ENCODE measurements around the gene UBIAD1. TPM values are rescaled to one million over a fixed set of nuclear protein-coding genes. Genes with fewer than 3 reads are reported as not detected.

UBIAD1 gene
- total and polyA plus RNA-seq, 4 donors = 7.5 to 17.9 (median 9.5) TPM

- ATAC-seq (ENCODE audit: insufficient read depth, low FRiP score) (no peak), DNase-seq (no peak)
- TF ChIP-seq, protein P1, sequence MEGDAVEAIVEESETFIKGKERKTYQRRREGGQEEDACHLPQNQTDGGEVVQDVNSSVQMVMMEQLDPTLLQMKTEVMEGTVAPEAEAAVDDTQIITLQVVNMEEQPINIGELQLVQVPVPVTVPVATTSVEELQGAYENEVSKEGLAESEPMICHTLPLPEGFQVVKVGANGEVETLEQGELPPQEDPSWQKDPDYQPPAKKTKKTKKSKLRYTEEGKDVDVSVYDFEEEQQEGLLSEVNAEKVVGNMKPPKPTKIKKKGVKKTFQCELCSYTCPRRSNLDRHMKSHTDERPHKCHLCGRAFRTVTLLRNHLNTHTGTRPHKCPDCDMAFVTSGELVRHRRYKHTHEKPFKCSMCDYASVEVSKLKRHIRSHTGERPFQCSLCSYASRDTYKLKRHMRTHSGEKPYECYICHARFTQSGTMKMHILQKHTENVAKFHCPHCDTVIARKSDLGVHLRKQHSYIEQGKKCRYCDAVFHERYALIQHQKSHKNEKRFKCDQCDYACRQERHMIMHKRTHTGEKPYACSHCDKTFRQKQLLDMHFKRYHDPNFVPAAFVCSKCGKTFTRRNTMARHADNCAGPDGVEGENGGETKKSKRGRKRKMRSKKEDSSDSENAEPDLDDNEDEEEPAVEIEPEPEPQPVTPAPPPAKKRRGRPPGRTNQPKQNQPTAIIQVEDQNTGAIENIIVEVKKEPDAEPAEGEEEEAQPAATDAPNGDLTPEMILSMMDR (IDR thresholded peaks at IDR 0.05; ENCODE audit: control extremely low read depth, extremely low read depth) = no peak
- Histone ChIP-seq H3K4me3 (no peak overlapping the region), H3K9ac (ENCODE audit: insufficient read depth in 1 of 2, low read length in 2 of 2) (no peak overlapping the region), H3K4me1 (ENCODE audit: control insufficient read depth in 5 of 5, insufficient read depth in 5 of 5, low read length in 5 of 5) (peaks cover 0 to 5% (median 0%) of the 10 kb centered on the region in 5 donors), H3K9me3 (ENCODE audit: control insufficient read depth in 4 of 4, insufficient read depth in 3 of 4, low read length in 3 of 4) (no peaks in the 10 kb centered on the region), H3K36me3 (ENCODE audit: control insufficient read depth in 4 of 4, insufficient read depth in 4 of 4, low read length in 4 of 4) (peaks cover 0 to 27% (median 7%) of the 10 kb centered on the region in 4 donors), H3K27me3 (ENCODE audit: control insufficient read depth in 3 of 3, insufficient read depth in 3 of 3, low read length in 2 of 3) (no peaks in the 10 kb centered on the region), H3K27ac (ENCODE audit: low read depth in 1 of 2, low read length in 1 of 2) (no peak overlapping the region)
- 94% methylated on average over 5 of the region's 5 CpGs for WGBS, 2 donors
These were observed 16.1 kb downstream of the UBIAD1 start for GRCh38 chr1:11289064-11289463.

DNA sequence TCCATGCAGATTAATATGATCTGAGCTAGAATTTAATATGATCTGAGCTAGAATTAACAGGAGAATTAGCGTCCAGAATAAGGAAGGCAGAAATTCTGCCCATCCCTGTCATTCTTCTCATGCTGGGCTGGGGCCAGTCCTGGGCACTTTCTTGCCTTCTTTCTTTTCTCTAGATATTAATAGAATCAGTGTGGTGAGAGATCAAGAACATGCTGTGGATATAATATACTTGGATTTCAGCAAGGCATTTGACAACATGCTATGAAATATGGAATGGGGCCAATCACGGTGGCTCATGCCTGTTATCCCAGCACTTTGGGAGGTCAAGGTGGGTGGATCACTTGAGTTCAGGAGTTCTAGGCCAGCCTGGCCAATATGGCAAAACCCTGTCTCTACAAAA, 18.1 kb downstream of the UBIAD1 start:
- Histone ChIP-seq H3K9ac (ENCODE audit: insufficient read depth in 1 of 2, low read length in 2 of 2) (no peak overlapping the region), H3K9me3 (ENCODE audit: control insufficient read depth in 4 of 4, insufficient read depth in 3 of 4, low read length in 3 of 4) (no peaks in the 10 kb centered on the region), H3K27ac (ENCODE audit: low read depth in 1 of 2, low read length in 1 of 2) (no peak overlapping the region), H3K27me3 (ENCODE audit: control insufficient read depth in 3 of 3, insufficient read depth in 3 of 3, low read length in 2 of 3) (no peaks in the 10 kb centered on the region), H3K4me3 (no peak overlapping the region), H3K36me3 (ENCODE audit: control insufficient read depth in 4 of 4, insufficient read depth in 4 of 4, low read length in 4 of 4) (peaks cover 3 to 34% (median 11%) of the 10 kb centered on the region in 4 donors), H3K4me1 (ENCODE audit: control insufficient read depth in 5 of 5, insufficient read depth in 5 of 5, low read length in 5 of 5) (peaks cover 0 to 5% (median 0%) of the 10 kb centered on the region in 5 donors)
- DNase-seq (no peak), ATAC-seq (ENCODE audit: insufficient read depth, low FRiP score) (no peak)
- whole genome bisulfite sequencing, 2 donors = 91 to 98% methylated on average over 2 of the region's 2 CpGs
- TF ChIP-seq, protein P1 (IDR thresholded peaks at IDR 0.05; ENCODE audit: control extremely low read depth, extremely low read depth) = no peak

- no peaks in the 10 kb centered on the region for H3K9me3 ChIP-seq (ENCODE audit: control insufficient read depth in 4 of 4, insufficient read depth in 3 of 4, low read length in 3 of 4)
- H3K9ac ChIP-seq (ENCODE audit: insufficient read depth in 1 of 2, low read length in 2 of 2) = no peak overlapping the region
- H3K4me1 ChIP-seq (ENCODE audit: control insufficient read depth in 5 of 5, insufficient read depth in 5 of 5, low read length in 5 of 5) = peaks cover 0 to 5% (median 0%) of the 10 kb centered on the region in 5 donors
- peaks cover 3 to 24% (median 8%) of the 10 kb centered on the region in 4 donors for H3K36me3 ChIP-seq (ENCODE audit: control insufficient read depth in 4 of 4, insufficient read depth in 4 of 4, low read length in 4 of 4)
- no peaks in the 10 kb centered on the region for H3K27me3 ChIP-seq (ENCODE audit: control insufficient read depth in 3 of 3, insufficient read depth in 3 of 3, low read length in 2 of 3)
- DNase-seq (no peak), ATAC-seq (ENCODE audit: insufficient read depth, low FRiP score) (no peak)
- WGBS, 2 donors = 85 to 93% methylated on average over 6 of the region's 6 CpGs
- TF ChIP-seq, protein P1 (IDR thresholded peaks at IDR 0.05; ENCODE audit: control extremely low read depth, extremely low read depth) = no peak
- H3K4me3 ChIP-seq = no peak overlapping the region
- no peak overlapping the region for H3K27ac ChIP-seq (ENCODE audit: low read depth in 1 of 2, low read length in 1 of 2)
These were observed 20.9 kb downstream of the UBIAD1 start for GRCh38 chr1:11293856-11294255.

DNA sequence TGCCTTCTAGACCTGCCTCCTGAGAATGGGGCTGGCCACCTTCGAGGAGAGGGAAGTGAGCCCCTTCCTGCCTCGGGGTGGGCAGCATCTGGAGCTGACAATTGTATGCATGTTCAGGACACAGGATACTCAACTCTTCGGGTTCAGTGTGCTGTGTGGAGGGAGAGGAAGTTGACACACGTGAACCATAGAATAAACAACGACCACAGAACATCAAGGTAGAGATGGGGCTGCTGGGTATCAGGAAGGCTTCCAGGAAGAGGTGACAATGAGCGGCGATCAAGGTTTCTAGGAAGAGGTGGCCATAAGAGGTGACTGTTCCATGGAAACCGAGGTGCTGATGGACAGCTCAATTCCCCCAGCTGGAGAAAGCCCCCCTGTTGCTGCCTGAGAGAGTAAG, 22.0 kb downstream of the UBIAD1 start:
- Histone ChIP-seq H3K27me3 (ENCODE audit: control insufficient read depth in 3 of 3, insufficient read depth in 3 of 3, low read length in 2 of 3) (no peaks in the 10 kb centered on the region), H3K4me3 (no peak overlapping the region), H3K9me3 (ENCODE audit: control insufficient read depth in 4 of 4, insufficient read depth in 3 of 4, low read length in 3 of 4) (no peaks in the 10 kb centered on the region), H3K4me1 (ENCODE audit: control insufficient read depth in 5 of 5, insufficient read depth in 5 of 5, low read length in 5 of 5) (peaks cover 0 to 5% (median 0%) of the 10 kb centered on the region in 5 donors), H3K27ac (ENCODE audit: low read depth in 1 of 2, low read length in 1 of 2) (no peak overlapping the region), H3K36me3 (ENCODE audit: control insufficient read depth in 4 of 4, insufficient read depth in 4 of 4, low read length in 4 of 4) (peaks cover 3 to 24% (median 8%) of the 10 kb centered on the region in 4 donors), H3K9ac (ENCODE audit: insufficient read depth in 1 of 2, low read length in 2 of 2) (no peak overlapping the region)
- TF ChIP-seq, protein P1 (IDR thresholded peaks at IDR 0.05; ENCODE audit: control extremely low read depth, extremely low read depth) = no peak
- DNase-seq (no peak), ATAC-seq (ENCODE audit: insufficient read depth, low FRiP score) (no peak)
- WGBS, 2 donors = 52 to 61% methylated on average over 8 of the region's 8 CpGs

All from lung (tissue), 12 donors.